GM23338 (cell line): Measurements from ENCODE around the gene DSG4. TPM values are rescaled to one million over a fixed set of nuclear protein-coding genes. Genes with fewer than 3 reads are reported as not detected.

ENCODE experiments used
- ATAC-seq: fragments of 200-7000 bp; cut with Tn5 transposase; 3 replicates; pipeline ENCODE4 v1.9.1; 2020
- DNase-seq: peaks from one replicate; pipeline ENCODE4 v3.0.0-alpha.2; 2015; ENCODE audit warnings: low spot score
- H2AFZ ChIP-seq: fragments of 200-600 bp; sonication (generic); 2 replicates; pipeline ENCODE4 v1.8.0; 2016; ENCODE audit warnings: antibody characterized with exemption, mild to moderate bottlenecking, moderate library complexity
- H3F3A ChIP-seq: fragments of 200-600 bp; sonication (generic); replicated peaks from 2 replicates; pipeline ENCODE4 v1.8.0; 2017; ENCODE audit warnings: antibody characterized with exemption, mixed run types, low read depth
- H3K27ac ChIP-seq: fragments of 200-600 bp; sonication (generic); 2 replicates; pipeline ENCODE4 v1.6.1; 2016; ENCODE audit warnings: low read depth
- H3K27me3 ChIP-seq: fragments of 200-600 bp; sonication (generic); 2 replicates; pipeline ENCODE4 v1.8.0; 2016; ENCODE audit warnings: mild to moderate bottlenecking, mixed run types, moderate library complexity; ENCODE audit not compliant: insufficient read depth
- H3K36me3 ChIP-seq: fragments of 200-600 bp; sonication (generic); 2 replicates; pipeline ENCODE4 v1.8.0; 2016; ENCODE audit warnings: mild to moderate bottlenecking; ENCODE audit not compliant: insufficient read depth
- H3K4me1 ChIP-seq: fragments of 200-600 bp; sonication (generic); 2 replicates; pipeline ENCODE4 v1.8.0; 2016; ENCODE audit warnings: mild to moderate bottlenecking, moderate library complexity; ENCODE audit not compliant: insufficient read depth
- H3K4me2 ChIP-seq: fragments of 200-600 bp; sonication (generic); 2 replicates; pipeline ENCODE4 v1.7.1; 2017; ENCODE audit warnings: mixed run types
- H3K4me3 ChIP-seq: fragments of 200-600 bp; sonication (generic); 2 replicates; pipeline ENCODE4 v1.6.1; 2016; ENCODE audit warnings: mixed run types
- H3K79me2 ChIP-seq: fragments of 200-600 bp; sonication (generic); replicated peaks from 2 replicates; pipeline ENCODE4 v1.8.0; 2017; ENCODE audit warnings: mild to moderate bottlenecking; ENCODE audit not compliant: insufficient read depth
- H3K9me2 ChIP-seq: fragments of 200-600 bp; sonication (generic); 2 replicates; pipeline ENCODE4 v1.8.0; 2017; ENCODE audit not compliant: insufficient read depth
- H4K20me1 ChIP-seq: fragments of 200-600 bp; sonication (generic); replicated peaks from 2 replicates; pipeline ENCODE4 v1.8.0; 2017; ENCODE audit warnings: mild to moderate bottlenecking; ENCODE audit not compliant: insufficient read depth
- H3K27ac Mint-ChIP-seq: 2 replicates; pipeline ENCODE4 v1.8.0; 2020; ENCODE audit warnings: inconsistent platforms, mild to moderate bottlenecking, moderate library complexity, mixed read lengths
- H3K27me3 Mint-ChIP-seq: 3 replicates; pipeline ENCODE4 v1.8.0; 2022; ENCODE audit warnings: low read depth, mild to moderate bottlenecking, moderate library complexity, mixed read lengths, inconsistent platforms; ENCODE audit not compliant: insufficient read depth, poor library complexity
- H3K36me3 Mint-ChIP-seq: 3 replicates; pipeline ENCODE4 v1.8.0; 2021; ENCODE audit warnings: low read depth, mild to moderate bottlenecking, inconsistent platforms, moderate library complexity, mixed read lengths
- H3K4me1 Mint-ChIP-seq: 3 replicates; pipeline ENCODE4 v1.8.0; 2020; ENCODE audit warnings: mild to moderate bottlenecking, inconsistent platforms, mixed read lengths
- H3K4me3 Mint-ChIP-seq: 3 replicates; pipeline ENCODE4 v1.8.0; 2021; ENCODE audit warnings: moderate library complexity, mild to moderate bottlenecking, inconsistent platforms, mixed read lengths
- H3K9me3 Mint-ChIP-seq: 3 replicates; pipeline ENCODE4 v1.8.0; 2020; ENCODE audit warnings: moderate library complexity, mild to moderate bottlenecking, inconsistent platforms, mixed read lengths
- CREB1 ChIP-seq: fragments of 250-450 bp; sonication (Bioruptor Pico); IDR thresholded peaks from 2 replicates; pipeline ENCODE4 v1.5.0; 2020; ENCODE audit warnings: low read depth, mild to moderate bottlenecking, moderate library complexity
- ETS1 ChIP-seq: IDR thresholded peaks from 2 replicates; pipeline ENCODE4 v1.6.1; 2016; ENCODE audit warnings: antibody characterized with exemption
- EZH2 ChIP-seq: fragments of 200-600 bp; sonication (generic); IDR thresholded peaks from one replicate; pipeline ENCODE4 v1.8.0; 2017; ENCODE audit warnings: antibody characterized with exemption, mild to moderate bottlenecking, low read depth; ENCODE audit not compliant: unreplicated experiment
- EZH2phosphoT487 ChIP-seq: fragments of 200-600 bp; sonication (generic); IDR thresholded peaks from one replicate; pipeline ENCODE4 v1.8.1; 2018; ENCODE audit warnings: antibody characterized with exemption; ENCODE audit not compliant: unreplicated experiment
- JUNB ChIP-seq: IDR thresholded peaks from one replicate; pipeline ENCODE4 v1.6.1; 2016; ENCODE audit warnings: antibody characterized with exemption; ENCODE audit not compliant: unreplicated experiment
- NANOG ChIP-seq: IDR thresholded peaks from 2 replicates; pipeline ENCODE4 v1.6.1; 2016; ENCODE audit warnings: antibody characterized with exemption, borderline replicate concordance
- POLR2AphosphoS5 ChIP-seq: IDR thresholded peaks from 2 replicates; pipeline ENCODE4 v1.6.1; 2016; ENCODE audit warnings: antibody characterized with exemption, low read depth
- REST ChIP-seq: IDR thresholded peaks from one replicate; pipeline ENCODE4 v1.6.1; 2018; ENCODE audit warnings: antibody characterized with exemption; ENCODE audit not compliant: unreplicated experiment
- STAT1 ChIP-seq: IDR thresholded peaks from one replicate; pipeline ENCODE4 v1.6.1; 2016; ENCODE audit warnings: antibody characterized with exemption; ENCODE audit not compliant: unreplicated experiment
- ZNF114 ChIP-seq: fragments of 250-450 bp; sonication (Bioruptor Pico); IDR thresholded peaks from 2 replicates; pipeline ENCODE4 v1.5.0; 2020; ENCODE audit warnings: mild to moderate bottlenecking, moderate library complexity
- ZNF331 ChIP-seq: fragments of 250-450 bp; sonication (Bioruptor Pico); IDR thresholded peaks from 2 replicates; pipeline ENCODE4 v1.5.0; 2020; ENCODE audit warnings: low read depth, mild to moderate bottlenecking, moderate library complexity
- polyA plus RNA-seq: library from polyadenylated mRNA; unstranded; fragments of >200 nt; fragmentation: Nextera tagmentation; extraction: Ambion mirVana; gene quantifications from 2 replicates; pipeline ENCODE4 v1.2.1, GENCODE V29; 2016
- total RNA-seq: library from RNA; depleted of rRNA; stranded (reverse); fragments of >200 nt; shearing (Covaris generic); gene quantifications from 2 replicates; pipeline ENCODE4 v1.2.3, GENCODE V29; 2014

DSG4 gene
- total and polyA plus RNA-seq, 2 experiments from 2014 or later = not detected

GRCh38 chr18:31401156-31402025 is 24.8 kb downstream of the DSG4 start:
- H3K79me2 ChIP-seq = no peaks in the 10 kb centered on the region
- H2AFZ ChIP-seq = no peak overlapping the region
- Mint-ChIP-seq H3K36me3 (no peaks in the 10 kb centered on the region), H3K27me3 (no peaks in the 10 kb centered on the region), H3K27ac (no peak overlapping the region), H3K4me1 (no peaks in the 10 kb centered on the region), H3K4me3 (no peak overlapping the region), H3K9me3 (no peaks in the 10 kb centered on the region)
- no peaks in the 10 kb centered on the region for H3F3A ChIP-seq
- H3K9me2 ChIP-seq = no peaks in the 10 kb centered on the region
- H4K20me1 ChIP-seq = no peaks in the 10 kb centered on the region
- H3K36me3 ChIP-seq = no peaks in the 10 kb centered on the region
- ATAC-seq (no peak), DNase-seq (no peak)
- H3K4me2 ChIP-seq = no peak overlapping the region
- H3K4me3 ChIP-seq = no peak overlapping the region
- no peak overlapping the region for H3K27ac ChIP-seq
- H3K4me1 ChIP-seq = no peaks in the 10 kb centered on the region
- no peaks in the 10 kb centered on the region for H3K27me3 ChIP-seq
- no peak for TF ChIP-seq JUNB

GRCh38 chr18:31402026-31402373 is 25.4 kb downstream of the DSG4 start:
- no peak overlapping the region for H2AFZ ChIP-seq
- no peaks in the 10 kb centered on the region for H3K4me1 ChIP-seq
- H4K20me1 ChIP-seq = no peaks in the 10 kb centered on the region
- H3K4me2 ChIP-seq = no peak overlapping the region
- H3K27me3 ChIP-seq = no peaks in the 10 kb centered on the region
- no peaks in the 10 kb centered on the region for H3K27me3 Mint-ChIP-seq
- H3K9me2 ChIP-seq = no peaks in the 10 kb centered on the region
- H3K36me3 Mint-ChIP-seq = no peaks in the 10 kb centered on the region
- no peaks in the 10 kb centered on the region for H3K9me3 Mint-ChIP-seq
- H3K27ac ChIP-seq = no peak overlapping the region
- no peaks in the 10 kb centered on the region for H3K79me2 ChIP-seq
- H3K27ac Mint-ChIP-seq = no peak overlapping the region
- no peaks in the 10 kb centered on the region for H3K4me1 Mint-ChIP-seq
- no peak for TF ChIP-seq REST
- TF ChIP-seq ETS1 = no peak
- no peak for TF ChIP-seq NANOG
- no peak for TF ChIP-seq ZNF331 (CRISPR knock-in tag)
- TF ChIP-seq EZH2phosphoT487 = no peak
- no peak for TF ChIP-seq POLR2AphosphoS5
- TF ChIP-seq EZH2 = no peak
- TF ChIP-seq CREB1 = no peak
- TF ChIP-seq JUNB = no peak
- TF ChIP-seq STAT1 = no peak
- TF ChIP-seq ZNF114 (CRISPR knock-in tag) = no peak
- no peaks in the 10 kb centered on the region for H3K36me3 ChIP-seq
- ATAC-seq = no peak
- no peak for DNase-seq
- no peak overlapping the region for H3K4me3 Mint-ChIP-seq
- no peaks in the 10 kb centered on the region for H3F3A ChIP-seq
- H3K4me3 ChIP-seq = no peak overlapping the region
